Adrenal gland (tissue), 12 donors: ENCODE data around the gene TMED10. TPM values are rescaled to one million over a fixed set of nuclear protein-coding genes. Genes with fewer than 3 reads are reported as not detected.
A peak's percentile ranks its signal among the peaks of the same experiment; 100 is the strongest.

Source experiments
- DNase-seq, 7 donors: peaks; one replicate each; pipeline ENCODE4 v3.0.0-alpha.2; 2019 to 2020
- H3K27ac ChIP-seq, 5 donors: fragments of 200-600 bp; sonication (generic) in 4 of 5; 1 replicate in 3 of 5; 2 replicates in 2 of 5; pipeline versions ENCODE4 v1.5.1 to v1.8.0; 2016 to 2020; ENCODE audit warnings: mild to moderate bottlenecking in 1 of 5
- H3K27me3 ChIP-seq: fragments of 200-600 bp; 2 replicates; pipeline ENCODE4 v1.8.0; 2021
- H3K36me3 ChIP-seq, 2 donors: fragments of 200-600 bp; replicated peaks in 1 of 2; 1 replicate in 1 of 2; 2 replicates in 1 of 2; pipeline versions ENCODE4 v1.5.1 to v1.8.0; 2018 to 2022
- H3K4me1 ChIP-seq, 2 donors: fragments of 200-600 bp; replicated peaks in 1 of 2; 1 replicate in 1 of 2; 2 replicates in 1 of 2; pipeline versions ENCODE4 v1.5.1 to v1.8.0; 2018 to 2021
- H3K4me3 ChIP-seq, 4 donors: fragments of 200-600 bp; sonication (generic) in 3 of 4; one replicate each; pipeline ENCODE4 v1.5.1; 2016 to 2018
- H3K9me3 ChIP-seq, 3 donors: fragments of 200-600 bp; sonication (generic) in 1 of 3; replicated peaks in 1 of 3; 1 replicate in 2 of 3; 2 replicates in 1 of 3; pipeline versions ENCODE4 v1.5.1 to v1.8.0; 2016 to 2021
- CTCF ChIP-seq, 6 experiments: fragments of 450-650 bp in 4 of 6; fragments of 200-600 bp in 2 of 6; sonication (generic) in 1 of 6; IDR thresholded peaks; 1 replicate in 5 of 6; 2 replicates in 1 of 6; pipeline versions ENCODE4 v1.5.1 to v1.8.0; 2016 to 2021; ENCODE audit warnings: antibody characterized with exemption in 6 of 6, mild to moderate bottlenecking in 2 of 6, moderate library complexity in 1 of 6
- POLR2A ChIP-seq, 2 donors: fragments of 450-650 bp; IDR thresholded peaks; one replicate each; pipeline ENCODE4 v1.6.1; 2017; ENCODE audit warnings: antibody characterized with exemption in 2 of 2, mild to moderate bottlenecking in 2 of 2, moderate library complexity in 1 of 2
- WGBS, 4 donors: extraction: QIAGEN DNeasy Blood & Tissue Kit in 2 of 4; methylation state at CpG; one replicate each; pipeline versions ENCODE4 v1.1.5 to v1.1.7; 2013 to 2017; 5-methylcytosine and 5-hydroxymethylcytosine counted together
- intact Hi-C, 2 donors: fragments of 100-400 bp; cut with DNase I; formaldehyde crosslinking; loops; one replicate each; pipeline versions ENCODE4 v1.14.1 to v1.15.0; 2022 to 2023
- polyA plus RNA-seq, 3 donors: library from polyadenylated mRNA; stranded (reverse); fragments of 200-250 nt in 2 of 3; fragments of 350-450 nt in 1 of 3; fragmentation: Illumina TruSeq in 1 of 3; extraction: RNeasy Lipid Tissue Mini Kit (QIAGEN cat#74804) in 1 of 3; gene quantifications; one replicate each; pipeline ENCODE4 v1.2.3, GENCODE V29; 2013 to 2014
- total RNA-seq, 9 donors: library from RNA; depleted of rRNA in 4 of 9; stranded (reverse); fragments of >200 nt in 4 of 9; fragments of 120-200 nt in 1 of 9; fragmentation: NEBNext Ultra II Directional in 1 of 9; extraction: Animal tissue kit (Norgen Biotek cat#: 25700) in 1 of 9; gene quantifications; one replicate each; pipeline versions ENCODE4 v1.1.0 to v1.2.4, GENCODE V29; 2013 to 2023
- donor health status: healthy with polysubstance abuse.
- donor health status: Bipolar disorder and iron deficiency.
- donor health status: DM: yes; HTN: yes; CAD: no.
- donor health status: DM: no; HTN: no; CAD: no.
- donor health status: DM: no; HTN: no; CAD: no.
- donor health status: DM: yes; HTN: yes; CAD: no.

Gene TMED10
- total and polyA plus RNA-seq, 12 donors = 33.7 to 532 (median 319) TPM

GRCh38 chr14:75141967-75142366, 34.4 kb downstream of the TMED10 start:
- H3K36me3 ChIP-seq = no peaks in the 10 kb centered on the region
- H3K4me1 ChIP-seq = peaks cover 23 to 67% of the 10 kb centered on the region in 2 donors
- peak overlapping the region in 3 of 5 donors; percentile 2 to 57 (median 27) for H3K27ac ChIP-seq
- no peak overlapping the region for H3K4me3 ChIP-seq
- intact Hi-C loops = loop anchor here in 1 of 2 donors (10.0 kb wide), 1 partner anchor 133 kb away; the partner anchor contains the start of gene FOS
- peak in 1 of 7 donors; percentile 36 for DNase-seq
- H3K27me3 ChIP-seq = no peaks in the 10 kb centered on the region
- TF ChIP-seq POLR2A (IDR thresholded peaks at IDR 0.05) (no peak), CTCF (IDR thresholded peaks at IDR 0.05) (peak in 5 of 6 experiments; percentile 18 to 40 (median 36))
- H3K9me3 ChIP-seq = no peaks in the 10 kb centered on the region

- DNase-seq = no peak
- Histone ChIP-seq H3K27ac (peak overlapping the region in 1 of 5 donors; percentile 17), H3K4me1 (peaks cover 13 to 58% of the 10 kb centered on the region in 2 donors), H3K36me3 (no peaks in the 10 kb centered on the region), H3K27me3 (no peaks in the 10 kb centered on the region), H3K4me3 (no peak overlapping the region), H3K9me3 (no peaks in the 10 kb centered on the region)
- intact Hi-C loops = loop anchor here in 1 of 2 donors (10.0 kb wide), 1 partner anchor 134 kb away; the partner anchor contains the start of gene FOS
- TF ChIP-seq CTCF (IDR thresholded peaks at IDR 0.05) = no peak
- no peak for TF ChIP-seq POLR2A (IDR thresholded peaks at IDR 0.05)
- WGBS, 4 donors = 65 to 75% (median 70%) methylated on average over 2 of the region's 2 CpGs
Observed at GRCh38 chr14:75141062-75141461, 35.4 kb downstream of the TMED10 start.

GRCh38 chr14:75140620-75141019, 35.8 kb downstream of the TMED10 start:
- peaks cover 0 to 2% of the 10 kb centered on the region in 2 donors for H3K36me3 ChIP-seq
- intact Hi-C loops = loop anchor here in 1 of 2 donors (10.0 kb wide), 1 partner anchor 134 kb away; the partner anchor contains the start of gene FOS
- no peaks in the 10 kb centered on the region for H3K9me3 ChIP-seq
- DNase-seq = no peak
- WGBS, 4 donors = 84 to 91% (median 86%) methylated on average over 2 of the region's 2 CpGs
- no peak for TF ChIP-seq POLR2A (IDR thresholded peaks at IDR 0.05)
- no peak for TF ChIP-seq CTCF (IDR thresholded peaks at IDR 0.05)
- H3K4me1 ChIP-seq = peaks cover 13 to 53% of the 10 kb centered on the region in 2 donors
- no peaks in the 10 kb centered on the region for H3K27me3 ChIP-seq
- H3K27ac ChIP-seq = no peak overlapping the region
- H3K4me3 ChIP-seq = no peak overlapping the region

GRCh38 chr14:75139185-75139584, 37.2 kb downstream of the TMED10 start:
- H3K27me3 ChIP-seq = no peaks in the 10 kb centered on the region
- no peak for TF ChIP-seq POLR2A (IDR thresholded peaks at IDR 0.05)
- TF ChIP-seq CTCF (IDR thresholded peaks at IDR 0.05) = no peak

More at GRCh38 chr14:75139185-75139584, 37.2 kb downstream of the TMED10 start:
- Histone ChIP-seq H3K4me3 (no peak overlapping the region), H3K27ac (peak overlapping the region in 1 of 5 donors; percentile 50), H3K36me3 (peaks cover 0 to 16% of the 10 kb centered on the region in 2 donors), H3K4me1 (peaks cover 10 to 39% of the 10 kb centered on the region in 2 donors), H3K9me3 (no peaks in the 10 kb centered on the region)
- 80 to 85% (median 81%) methylated on average over 2 of the region's 2 CpGs for WGBS, 4 donors
- intact Hi-C loops = loop anchor here in 1 of 2 donors (10.0 kb wide), 1 partner anchor 356 kb away; no protein-coding TSS in a partner anchor
- no peak for DNase-seq
